DMS 273 (cell line): ENCODE results near the gene MAP3K21.

Experiments
- DNase-seq: peaks from one replicate; lab custom pipeline; 2025; ENCODE audit not compliant: unreplicated experiment; lab: John Stamatoyannopoulos, UW

Gene MAP3K21

GRCh38 chr1:233357595-233358397, 30.3 kb downstream of the MAP3K21 start:
- no peak for DNase-seq

- no peak for DNase-seq
Observed at GRCh38 chr1:233359431-233359830, 31.9 kb downstream of the MAP3K21 start.

GRCh38 chr1:233359905-233360304, 32.4 kb downstream of the MAP3K21 start:
- DNase-seq: no peak

GRCh38 chr1:233360525-233361102, 33.1 kb downstream of the MAP3K21 start:
- DNase-seq: no peak

- DNase-seq: no peak
Observed at GRCh38 chr1:233361876-233362275, 34.4 kb downstream of the MAP3K21 start.

- DNase-seq: no peak
Observed at GRCh38 chr1:233362743-233363142, 35.2 kb downstream of the MAP3K21 start.

GRCh38 chr1:233364026-233364425, 36.5 kb downstream of the MAP3K21 start:
- DNase-seq: no peak

- peak; percentile 47 for DNase-seq
Observed at GRCh38 chr1:233364695-233365539, 37.4 kb downstream of the MAP3K21 start.

- no peak for DNase-seq
Observed at GRCh38 chr1:233366575-233366974, 39.1 kb downstream of the MAP3K21 start.

GRCh38 chr1:233367057-233367803, 39.7 kb downstream of the MAP3K21 start:
- no peak for DNase-seq

GRCh38 chr1:233368106-233368788, 40.7 kb downstream of the MAP3K21 start:
- no peak for DNase-seq

- no peak for DNase-seq
Observed at GRCh38 chr1:233368789-233369130, 41.2 kb downstream of the MAP3K21 start.

- DNase-seq: no peak
Observed at GRCh38 chr1:233372218-233373120, 44.9 kb downstream of the MAP3K21 start.

GRCh38 chr1:233373226-233373625, 45.7 kb downstream of the MAP3K21 start:
- no peak for DNase-seq

GRCh38 chr1:233375653-233376052, 48.1 kb downstream of the MAP3K21 start:
- no peak for DNase-seq

GRCh38 chr1:233376382-233377110, 49.0 kb downstream of the MAP3K21 start:
- DNase-seq: no peak

GRCh38 chr1:233379869-233380438, 52.4 kb downstream of the MAP3K21 start:
- DNase-seq: no peak

- no peak for DNase-seq
Observed at GRCh38 chr1:233381806-233382205, 54.3 kb downstream of the MAP3K21 start.

GRCh38 chr1:233383984-233384383, 56.5 kb downstream of the MAP3K21 start:
- DNase-seq: no peak
